AG09309 (cell line): ENCODE measurements around the gene FGF12.

Experiments
- DNase-seq: peaks from one replicate; pipeline ENCODE4 v3.0.0-alpha.2; 2010; ENCODE audit warnings: low read depth
- H3K4me3 ChIP-seq: 2 replicates; pipeline ENCODE4 v1.5.1; 2011; ENCODE audit warnings: mild to moderate bottlenecking, low read depth, low read length, moderate library complexity; ENCODE audit not compliant: control insufficient read depth
- CTCF ChIP-seq: IDR thresholded peaks from 2 replicates; pipeline ENCODE4 v1.5.1; 2011; ENCODE audit warnings: mild to moderate bottlenecking, low read depth, low read length, inconsistent platforms; ENCODE audit not compliant: insufficient read depth, control insufficient read depth; ENCODE audit errors: missing control alignments

The FGF12 gene

GRCh38 chr3:192275741-192276355 is 451.5 kb downstream of the FGF12 start:
- no peak for TF ChIP-seq CTCF
- no peak for DNase-seq
- H3K4me3 ChIP-seq: no peak overlapping the region

- no peak for DNase-seq
- no peak for TF ChIP-seq CTCF
- H3K4me3 ChIP-seq: no peak overlapping the region
Observed at GRCh38 chr3:192273697-192274010, 453.7 kb downstream of the FGF12 start.

- no peak overlapping the region for H3K4me3 ChIP-seq
- no peak for TF ChIP-seq CTCF
- DNase-seq: no peak
Observed at GRCh38 chr3:192273001-192273696, 454.2 kb downstream of the FGF12 start.

GRCh38 chr3:192262001-192262400 is 465.3 kb downstream of the FGF12 start:
- TF ChIP-seq CTCF: no peak
- H3K4me3 ChIP-seq: no peak overlapping the region
- DNase-seq: no peak

- no peak for TF ChIP-seq CTCF
- no peak overlapping the region for H3K4me3 ChIP-seq
- no peak for DNase-seq
Observed at GRCh38 chr3:192261135-192261534, 466.2 kb downstream of the FGF12 start.

- no peak overlapping the region for H3K4me3 ChIP-seq
- no peak for DNase-seq
- no peak for TF ChIP-seq CTCF
Observed at GRCh38 chr3:192260116-192261010, 467.0 kb downstream of the FGF12 start.
